Neuron (in vitro differentiated cells): ENCODE results near the gene PTPN14.
"Not testable (repeated sequence)": the region's sequence is repeated elsewhere in the genome, so short reads cannot be mapped to it uniquely, and the experiment has no call there.

Experiments used
- H2AFZ ChIP-seq: one replicate; pipeline ENCODE4 v1.6.1; 2013; ENCODE audit warnings: low read depth, mild to moderate bottlenecking, inconsistent platforms, low read length, moderate library complexity
- H3K27me3 ChIP-seq: one replicate; pipeline ENCODE4 v1.6.1; 2013; ENCODE audit warnings: low read length; ENCODE audit not compliant: insufficient read depth
- H3K36me3 ChIP-seq: one replicate; pipeline ENCODE4 v1.6.1; 2013; ENCODE audit warnings: low read length; ENCODE audit not compliant: insufficient read depth
- H3K4me1 ChIP-seq: one replicate; pipeline ENCODE4 v1.6.1; 2013; ENCODE audit warnings: low read length; ENCODE audit not compliant: insufficient read depth
- H3K4me3 ChIP-seq: 2 replicates; pipeline ENCODE4 v1.5.1; 2013; ENCODE audit warnings: mild to moderate bottlenecking, low read length, moderate library complexity
- H3K9me3 ChIP-seq: one replicate; pipeline ENCODE4 v1.6.1; 2013; ENCODE audit warnings: low read length

PTPN14 gene

DNA sequence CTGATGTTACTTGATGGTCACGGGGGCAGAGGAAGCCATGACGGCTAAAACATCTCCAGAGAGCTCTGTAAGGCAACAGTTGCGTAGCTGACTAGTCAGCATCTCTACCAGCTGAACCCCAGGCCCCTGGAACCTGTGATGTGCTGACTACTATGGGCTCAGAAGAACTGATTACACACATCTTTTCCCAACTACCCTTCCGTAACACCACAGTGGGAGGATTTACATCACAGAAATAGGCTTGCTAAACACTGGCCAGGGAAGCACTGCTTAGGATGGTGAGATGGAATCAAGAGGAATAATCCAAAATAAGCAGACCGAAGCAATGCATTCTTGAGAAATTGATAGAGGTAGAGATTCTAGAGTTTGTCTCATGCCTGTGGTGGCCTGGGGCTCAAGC, 148.0 kb downstream of the PTPN14 start:
- no peaks in the 10 kb centered on the region for H3K27me3 ChIP-seq
- peaks cover 6% of the 10 kb centered on the region for H3K36me3 ChIP-seq
- H3K9me3 ChIP-seq: no peaks in the 10 kb centered on the region
- H3K4me1 ChIP-seq: peaks cover 9% of the 10 kb centered on the region
- H3K4me3 ChIP-seq: no peak overlapping the region
- H2AFZ ChIP-seq: no peak overlapping the region

DNA sequence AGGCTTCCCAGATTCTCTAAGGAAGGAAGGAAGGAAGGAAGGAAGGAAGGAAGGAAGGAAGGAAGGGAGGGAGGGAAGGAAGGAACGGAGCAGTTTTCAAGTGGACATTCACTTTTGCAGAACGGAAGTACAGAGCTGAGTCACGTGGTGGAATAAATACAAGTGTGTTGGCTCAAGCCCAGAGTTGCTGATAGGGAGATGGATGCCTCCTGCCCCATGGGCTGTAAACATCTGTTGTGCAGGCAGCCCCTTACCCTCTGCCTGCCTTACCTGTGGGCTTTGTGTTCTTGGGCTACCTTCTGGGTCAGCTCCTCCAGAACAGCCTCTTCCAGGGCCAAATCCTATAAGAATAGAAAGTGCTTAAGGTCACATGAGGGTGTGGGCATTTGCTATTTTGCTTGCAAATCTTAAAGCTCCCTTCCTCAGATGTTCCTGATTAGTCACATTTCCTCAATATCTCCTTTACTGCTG, 148.8 kb downstream of the PTPN14 start:
- Histone ChIP-seq H3K4me3 (no peak overlapping the region), H3K27me3 (no peaks in the 10 kb centered on the region), H3K9me3 (no peaks in the 10 kb centered on the region), H3K4me1 (peaks cover 9% of the 10 kb centered on the region), H3K36me3 (peaks cover 6% of the 10 kb centered on the region), H2AFZ (no peak overlapping the region)

DNA sequence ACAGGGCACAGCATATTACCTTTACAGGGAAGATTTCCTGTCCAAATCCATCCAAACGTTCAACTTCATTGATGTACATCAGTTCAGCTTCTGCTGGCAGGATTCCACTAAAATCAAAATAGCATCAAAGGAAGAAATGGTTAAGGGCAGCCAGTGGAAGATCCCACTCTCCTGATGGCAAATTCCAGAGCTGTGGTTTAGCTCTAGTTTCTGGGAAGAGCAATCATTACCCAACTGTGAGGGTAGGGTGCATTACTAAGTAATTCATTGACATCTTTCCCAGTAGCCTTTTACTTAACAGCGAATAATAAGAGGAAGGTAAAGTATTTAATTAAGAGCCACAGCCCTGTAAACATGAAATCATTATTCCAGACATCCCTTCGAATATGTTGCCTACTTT, 149.7 kb downstream of the PTPN14 start:
- Histone ChIP-seq H3K9me3 (no peaks in the 10 kb centered on the region), H3K4me3 (no peak overlapping the region), H3K27me3 (no peaks in the 10 kb centered on the region), H3K4me1 (peaks cover 9% of the 10 kb centered on the region), H2AFZ (no peak overlapping the region), H3K36me3 (peaks cover 6% of the 10 kb centered on the region)

DNA sequence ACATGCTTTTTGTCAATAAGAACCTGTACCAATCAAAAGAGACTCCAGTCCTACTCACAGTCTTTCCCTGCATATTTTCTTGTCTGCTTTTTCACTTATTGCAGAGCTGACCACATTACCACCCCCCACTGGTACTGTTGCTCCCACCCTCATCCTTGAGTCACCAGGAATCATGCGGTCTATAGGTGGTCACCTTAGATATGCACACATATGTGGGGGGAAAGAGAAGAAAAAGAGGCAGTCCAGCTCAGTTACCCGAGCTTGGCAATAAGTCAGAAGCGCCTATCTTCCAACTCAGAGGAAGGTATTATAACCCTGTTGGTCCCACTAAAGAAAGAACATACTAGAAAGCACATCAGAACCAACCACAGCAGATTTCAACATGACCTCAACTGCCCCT, 151.3 kb downstream of the PTPN14 start:
- H2AFZ ChIP-seq: no peak overlapping the region
- peaks cover 6% of the 10 kb centered on the region for H3K36me3 ChIP-seq
- H3K4me3 ChIP-seq: no peak overlapping the region
- peaks cover 7% of the 10 kb centered on the region for H3K4me1 ChIP-seq
- no peaks in the 10 kb centered on the region for H3K9me3 ChIP-seq
- no peaks in the 10 kb centered on the region for H3K27me3 ChIP-seq

DNA sequence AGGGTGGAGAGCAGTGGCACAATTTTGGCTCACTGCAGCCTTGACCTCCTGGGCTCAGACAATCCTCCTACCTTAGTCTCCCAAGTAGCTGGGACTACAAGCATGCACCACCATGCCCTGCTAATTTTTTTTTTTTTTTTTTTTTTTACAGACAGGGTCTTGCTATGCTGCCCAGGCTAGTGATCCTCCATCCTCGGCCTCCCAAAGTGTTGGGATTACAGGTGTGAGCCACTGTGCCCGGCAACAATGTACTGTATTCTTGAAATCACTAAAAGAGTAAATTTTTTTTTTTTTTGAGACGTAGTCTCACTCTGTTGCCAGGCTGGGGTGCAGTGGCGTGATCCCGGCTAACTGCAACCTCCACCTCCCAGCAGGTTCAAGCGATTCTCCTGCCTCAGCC, 152.9 kb downstream of the PTPN14 start:
- Histone ChIP-seq H3K36me3 (peaks cover 12% of the 10 kb centered on the region), H3K4me3 (no peak overlapping the region), H3K27me3 (no peaks in the 10 kb centered on the region), H3K4me1 (no peaks in the 10 kb centered on the region), H2AFZ (no peak overlapping the region), H3K9me3 (no peaks in the 10 kb centered on the region)

DNA sequence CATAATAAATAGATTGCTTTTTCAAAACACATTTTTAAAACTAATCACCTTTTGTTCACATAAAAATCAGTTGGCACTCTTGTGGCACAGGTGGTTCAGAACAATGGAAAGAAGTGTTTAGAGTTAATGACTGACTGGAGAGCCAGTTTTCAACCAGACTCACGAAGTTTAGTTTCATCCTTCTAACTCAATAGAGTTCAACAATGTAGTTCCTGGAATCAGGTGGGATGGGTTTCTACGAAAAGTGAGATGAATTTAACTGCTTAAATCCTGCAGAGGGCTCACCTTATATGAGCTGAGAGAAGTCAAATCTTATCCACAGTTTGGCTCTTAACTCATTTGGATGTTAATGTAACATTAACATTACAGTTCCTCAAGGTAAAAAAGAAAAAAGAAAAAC, 153.9 kb downstream of the PTPN14 start:
- Histone ChIP-seq H2AFZ (no peak overlapping the region), H3K4me1 (no peaks in the 10 kb centered on the region), H3K9me3 (no peaks in the 10 kb centered on the region), H3K4me3 (no peak overlapping the region), H3K36me3 (peaks cover 17% of the 10 kb centered on the region), H3K27me3 (no peaks in the 10 kb centered on the region)

DNA sequence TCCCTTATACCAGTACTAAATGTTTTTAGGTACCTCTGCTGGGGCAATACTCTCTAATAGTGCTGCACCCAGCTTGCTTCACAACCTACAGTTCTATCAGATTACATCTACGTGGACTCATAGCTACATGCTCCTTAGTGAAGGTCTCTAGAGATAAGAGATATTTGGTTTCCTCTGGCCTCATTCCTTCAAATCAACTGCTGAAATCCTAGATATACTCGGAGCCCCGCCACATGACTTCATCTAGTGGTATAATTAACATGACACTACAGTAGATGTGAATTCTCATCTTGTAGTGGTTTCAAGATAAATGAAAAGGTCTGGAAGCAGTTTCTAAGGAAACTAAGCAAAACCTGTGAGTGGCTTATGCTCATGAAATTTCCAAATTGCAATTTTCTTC, 155.1 kb downstream of the PTPN14 start:
- Histone ChIP-seq H3K27me3 (no peaks in the 10 kb centered on the region), H2AFZ (no peak overlapping the region), H3K9me3 (no peaks in the 10 kb centered on the region), H3K36me3 (peaks cover 12% of the 10 kb centered on the region), H3K4me3 (no peak overlapping the region), H3K4me1 (no peaks in the 10 kb centered on the region)

DNA sequence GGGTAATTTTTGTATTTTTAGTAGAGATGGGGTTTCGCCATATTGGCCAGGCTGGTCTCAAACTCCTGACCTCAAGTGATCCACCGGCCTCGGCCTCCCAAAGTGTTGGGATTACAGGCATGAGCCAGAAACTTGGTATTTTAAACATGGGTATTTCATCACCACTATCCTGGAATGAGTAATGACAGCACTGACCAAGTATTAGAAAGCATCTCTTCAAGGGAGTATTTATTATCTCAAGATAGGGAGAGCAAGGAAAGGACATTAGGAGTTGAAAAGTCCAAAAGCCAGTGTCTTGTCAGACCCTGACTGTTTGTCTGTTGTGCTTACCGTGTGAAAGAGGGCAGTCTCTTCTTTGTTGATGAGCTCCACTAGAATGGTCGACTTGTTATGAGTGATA, 156.8 kb downstream of the PTPN14 start:
- not testable (repeated sequence) for H3K9me3 ChIP-seq, H3K4me3 ChIP-seq, H3K4me1 ChIP-seq, H3K27me3 ChIP-seq, H2AFZ ChIP-seq
- peaks cover 10% of the 10 kb centered on the region for H3K36me3 ChIP-seq

DNA sequence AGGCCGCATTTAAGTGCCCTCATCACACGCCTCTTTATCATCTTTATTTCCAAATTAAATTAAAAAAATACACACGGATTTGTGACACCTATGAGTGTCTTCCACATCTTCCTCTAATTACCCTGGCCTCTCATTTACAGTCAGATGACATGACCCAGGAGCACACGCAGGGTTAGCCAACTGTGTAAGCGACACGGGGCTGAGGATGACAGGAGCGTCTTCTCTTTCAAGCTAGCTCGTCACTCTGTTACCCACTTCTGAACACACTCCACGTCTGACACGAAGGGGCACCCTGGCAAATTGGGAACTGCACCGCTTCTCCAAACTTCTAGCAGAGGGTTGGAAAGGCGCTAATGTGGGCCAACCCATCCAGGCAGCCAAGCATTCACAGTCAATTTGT, 158.3 kb downstream of the PTPN14 start:
- peaks cover 10% of the 10 kb centered on the region for H3K36me3 ChIP-seq
- no peaks in the 10 kb centered on the region for H3K27me3 ChIP-seq
- no peak overlapping the region for H2AFZ ChIP-seq
- H3K9me3 ChIP-seq: no peaks in the 10 kb centered on the region
- no peaks in the 10 kb centered on the region for H3K4me1 ChIP-seq
- H3K4me3 ChIP-seq: no peak overlapping the region

DNA sequence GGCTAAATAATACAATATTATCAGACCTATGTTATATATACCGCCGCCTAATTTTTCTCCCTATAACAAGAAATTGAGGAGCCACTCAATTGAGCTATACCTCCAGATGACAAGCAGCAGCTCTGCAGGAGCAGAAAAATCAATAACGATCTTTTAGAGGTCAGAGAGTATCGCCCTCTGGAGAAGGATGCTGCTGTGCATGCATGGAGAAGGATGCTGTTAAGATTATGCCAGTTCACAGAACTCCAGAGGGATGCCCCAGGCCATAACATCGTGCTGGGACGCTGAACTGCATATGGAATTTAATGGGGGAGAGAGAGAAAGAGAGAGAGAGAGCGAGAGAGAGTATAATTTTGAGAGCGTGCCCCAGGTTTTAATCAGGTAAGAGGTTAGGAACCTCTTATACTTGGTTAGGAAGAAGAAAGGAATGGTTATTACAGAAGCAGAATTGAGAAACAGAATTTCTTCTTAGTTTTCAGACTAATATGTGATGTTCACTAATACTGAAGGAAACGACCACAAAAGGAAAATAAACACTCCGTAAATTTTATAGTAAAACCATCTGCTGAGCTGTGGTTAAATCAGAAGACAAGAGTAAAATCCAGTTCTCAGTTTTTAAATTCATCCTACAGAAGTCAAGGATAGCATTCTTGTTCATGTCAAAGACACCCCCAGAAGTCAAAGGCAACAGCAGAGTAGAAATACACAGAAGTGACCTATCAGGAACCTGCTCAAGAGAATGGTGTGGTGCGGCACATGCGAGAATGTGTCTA, 159.3 kb downstream of the PTPN14 start:
- Histone ChIP-seq H3K27me3 (no peaks in the 10 kb centered on the region), H3K36me3 (peaks cover 10% of the 10 kb centered on the region), H3K9me3 (no peaks in the 10 kb centered on the region), H3K4me1 (no peaks in the 10 kb centered on the region), H3K4me3 (no peak overlapping the region), H2AFZ (no peak overlapping the region)

DNA sequence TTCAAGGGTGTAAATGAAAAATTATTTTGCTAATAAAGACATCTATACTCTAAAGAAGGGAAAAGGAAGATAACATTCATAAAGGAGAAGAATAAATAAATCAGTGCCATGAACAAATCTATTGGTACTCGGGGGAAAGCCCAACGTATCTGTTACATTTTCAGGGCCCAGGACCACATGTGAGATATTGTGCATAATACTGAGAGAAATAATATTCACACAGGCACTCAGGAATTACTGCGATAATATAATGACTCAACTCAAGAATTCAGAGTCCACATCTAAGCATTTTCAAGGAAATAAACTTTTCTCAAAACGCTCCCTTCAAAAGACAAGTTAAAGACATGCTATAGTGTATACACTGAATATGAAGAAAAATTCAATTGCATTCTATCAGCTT, 161.7 kb downstream of the PTPN14 start:
- Histone ChIP-seq H3K4me1 (no peaks in the 10 kb centered on the region), H3K9me3 (no peaks in the 10 kb centered on the region), H2AFZ (no peak overlapping the region), H3K36me3 (peaks cover 10% of the 10 kb centered on the region), H3K4me3 (no peak overlapping the region), H3K27me3 (no peaks in the 10 kb centered on the region)

DNA sequence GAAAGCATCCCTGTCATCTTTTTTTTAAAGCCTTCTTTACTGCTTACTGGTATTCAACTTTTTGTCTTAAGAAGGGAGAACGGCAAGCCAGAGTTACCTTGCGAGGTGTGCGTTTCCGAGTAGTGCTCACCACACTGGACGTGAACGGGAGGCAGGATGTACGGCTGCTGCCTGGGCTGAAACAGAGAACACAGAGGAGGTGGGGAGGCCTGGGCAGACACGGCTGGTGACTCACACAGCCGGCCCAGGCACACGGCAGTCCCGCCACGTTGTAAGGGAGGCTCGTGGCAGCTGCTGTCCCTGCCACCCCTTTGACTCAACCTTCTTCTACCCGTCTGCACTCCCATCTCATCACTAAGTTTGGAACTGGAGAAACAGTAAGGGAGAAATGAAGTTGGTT, 164.7 kb downstream of the PTPN14 start:
- Histone ChIP-seq H2AFZ (no peak overlapping the region), H3K4me1 (no peaks in the 10 kb centered on the region), H3K4me3 (no peak overlapping the region), H3K9me3 (no peaks in the 10 kb centered on the region), H3K36me3 (peaks cover 11% of the 10 kb centered on the region), H3K27me3 (no peaks in the 10 kb centered on the region)

DNA sequence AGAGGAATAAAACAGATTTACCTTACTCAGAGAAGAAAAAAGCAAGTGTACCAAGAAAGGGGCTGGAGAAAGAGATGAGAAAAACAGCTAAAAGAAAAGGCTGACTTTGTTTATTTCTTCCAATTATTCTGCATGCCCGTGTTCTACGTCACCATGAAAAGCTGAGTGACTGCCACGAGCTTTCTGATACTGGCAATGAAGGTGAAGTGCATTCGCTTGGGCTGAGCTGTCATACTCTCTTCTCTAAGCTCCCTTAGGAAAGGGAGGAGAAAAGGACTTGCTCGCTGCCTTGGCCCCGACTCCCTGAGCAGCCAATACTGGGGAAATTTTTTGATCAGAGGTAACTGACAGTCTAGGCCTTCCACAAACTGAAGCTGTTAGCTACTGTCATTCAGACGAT, 165.1 kb downstream of the PTPN14 start:
- Histone ChIP-seq H2AFZ (no peak overlapping the region), H3K4me1 (no peaks in the 10 kb centered on the region), H3K27me3 (no peaks in the 10 kb centered on the region), H3K9me3 (no peaks in the 10 kb centered on the region), H3K36me3 (peaks cover 11% of the 10 kb centered on the region), H3K4me3 (no peak overlapping the region)

DNA sequence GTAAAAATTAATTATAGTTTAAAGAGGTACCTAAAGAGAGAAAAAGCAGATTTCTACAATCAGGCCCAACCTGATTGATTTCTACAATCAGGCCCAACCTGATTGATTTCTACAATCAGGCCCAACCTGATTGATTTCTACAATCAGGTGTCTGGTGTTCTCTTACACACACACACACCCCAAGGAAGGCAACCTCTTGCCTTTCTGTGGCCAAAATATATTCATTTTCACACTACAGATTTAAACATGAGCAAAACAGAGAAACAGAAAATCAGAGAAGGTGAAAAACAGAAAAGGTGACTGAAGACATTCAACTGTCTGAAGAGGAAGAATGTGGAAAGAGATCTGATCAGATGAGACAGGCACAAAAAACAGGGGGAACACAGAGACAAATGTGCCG, 166.0 kb downstream of the PTPN14 start:
- Histone ChIP-seq H2AFZ (no peak overlapping the region), H3K4me1 (no peaks in the 10 kb centered on the region), H3K27me3 (no peaks in the 10 kb centered on the region), H3K36me3 (peaks cover 11% of the 10 kb centered on the region), H3K4me3 (no peak overlapping the region), H3K9me3 (no peaks in the 10 kb centered on the region)
